Upper lobe of left lung (tissue), 6 donors: Measurements from ENCODE around the gene PLD2. TPM values are rescaled to one million over a fixed set of nuclear protein-coding genes. Genes with fewer than 3 reads are reported as not detected.

ENCODE experiments used
- ATAC-seq, 2 donors: fragments of 200-7000 bp; cut with Tn5 transposase; one replicate each; pipeline ENCODE4 v1.9.1; 2022; ENCODE audit warnings: mild to moderate bottlenecking in 2 of 2, moderate library complexity in 2 of 2; ENCODE audit not compliant: low FRiP score in 2 of 2
- DNase-seq, 2 donors: peaks; one replicate each; pipeline ENCODE4 v3.0.0-alpha.2; 2019 to 2020
- H3K27ac ChIP-seq, 4 donors: fragments of 200-600 bp; sonication (generic); one replicate each; pipeline ENCODE4 v1.5.1; 2016 to 2019
- H3K27me3 ChIP-seq, 4 donors: fragments of 200-600 bp; sonication (generic); one replicate each; pipeline ENCODE4 v1.5.1; 2017 to 2019
- H3K36me3 ChIP-seq, 4 donors: fragments of 200-600 bp; sonication (generic); one replicate each; pipeline ENCODE4 v1.5.1; 2016 to 2019
- H3K4me1 ChIP-seq, 4 donors: fragments of 200-600 bp; sonication (generic); one replicate each; pipeline ENCODE4 v1.5.1; 2018 to 2019
- H3K4me3 ChIP-seq, 4 donors: fragments of 200-600 bp; sonication (generic); one replicate each; pipeline ENCODE4 v1.5.1; 2017 to 2019; ENCODE audit warnings: mild to moderate bottlenecking in 2 of 4, moderate library complexity in 1 of 4
- H3K9me3 ChIP-seq, 4 donors: fragments of 200-600 bp; sonication (generic); one replicate each; pipeline ENCODE4 v1.5.1; 2018 to 2019
- EP300 ChIP-seq, 4 donors: sonication (generic); formaldehyde crosslinking; IDR thresholded peaks; one replicate each; pipeline ENCODE4 v1.5.1; 2017; ENCODE audit warnings: antibody characterized with exemption in 4 of 4, control low read depth in 2 of 4
- POLR2A ChIP-seq, 4 donors: fragments of 450-650 bp; IDR thresholded peaks; one replicate each; pipeline ENCODE4 v1.5.1; 2016 to 2017; ENCODE audit warnings: antibody characterized with exemption in 4 of 4, mild to moderate bottlenecking in 2 of 4
- POLR2AphosphoS5 ChIP-seq, 2 donors: sonication (generic); formaldehyde crosslinking; IDR thresholded peaks; one replicate each; pipeline ENCODE4 v1.5.1; 2017; ENCODE audit warnings: antibody characterized with exemption in 2 of 2
- WGBS, 2 donors: methylation state at CpG; one replicate each; pipeline ENCODE4 v1.1.5; 2017 to 2018; 5-methylcytosine and 5-hydroxymethylcytosine counted together
- total RNA-seq, 6 donors: library from RNA; depleted of rRNA in 4 of 6; stranded (reverse); fragments of >200 nt in 4 of 6; gene quantifications; one replicate each; pipeline versions ENCODE4 v1.1.0 to v1.2.1, GENCODE V29; 2016 to 2021
- TF ChIP-seq, protein P1 (sequence below), 6 experiments: fragments of 450-650 bp in 4 of 6; fragments of 200-600 bp in 2 of 6; sonication (generic) in 2 of 6; IDR thresholded peaks; one replicate each; pipeline ENCODE4 v1.5.1; 2016 to 2019; ENCODE audit warnings: antibody characterized with exemption in 6 of 6
- donor health status: DM: no; HTN: no; CAD: no; lungs with moderate emphysema.
- donor health status: DM: no; HTN: yes; CAD: no; lungs with severe emphysema.

PLD2 gene
- total RNA-seq, 6 donors from 2014 or later = 15.0 to 51.3 (median 37.6) TPM

DNA sequence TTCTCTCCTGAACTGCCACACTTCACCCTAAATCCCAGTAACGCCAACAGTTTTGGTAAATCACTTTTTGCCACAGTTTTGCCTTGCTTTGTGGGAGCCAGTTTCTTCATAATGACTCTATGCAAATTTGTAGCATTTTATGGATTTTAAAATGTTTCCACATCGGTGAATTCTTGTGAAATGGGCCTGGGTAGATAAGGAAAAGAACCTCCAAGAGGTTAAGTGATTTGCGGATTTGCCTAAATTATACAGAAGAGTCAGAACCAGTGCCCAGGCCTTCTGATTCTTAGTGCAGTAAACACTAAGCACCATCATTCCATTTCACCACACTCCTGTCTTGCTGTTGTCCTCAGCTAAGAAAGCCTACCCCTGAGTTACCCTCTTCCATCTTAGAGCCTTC, 44.1 kb downstream of the PLD2 start:
- TF ChIP-seq EP300 (IDR thresholded peaks at IDR 0.05) = no peak
- no peak for TF ChIP-seq POLR2A (IDR thresholded peaks at IDR 0.05)
- no peak for TF ChIP-seq POLR2AphosphoS5 (IDR thresholded peaks at IDR 0.05)
- TF ChIP-seq, protein P1, sequence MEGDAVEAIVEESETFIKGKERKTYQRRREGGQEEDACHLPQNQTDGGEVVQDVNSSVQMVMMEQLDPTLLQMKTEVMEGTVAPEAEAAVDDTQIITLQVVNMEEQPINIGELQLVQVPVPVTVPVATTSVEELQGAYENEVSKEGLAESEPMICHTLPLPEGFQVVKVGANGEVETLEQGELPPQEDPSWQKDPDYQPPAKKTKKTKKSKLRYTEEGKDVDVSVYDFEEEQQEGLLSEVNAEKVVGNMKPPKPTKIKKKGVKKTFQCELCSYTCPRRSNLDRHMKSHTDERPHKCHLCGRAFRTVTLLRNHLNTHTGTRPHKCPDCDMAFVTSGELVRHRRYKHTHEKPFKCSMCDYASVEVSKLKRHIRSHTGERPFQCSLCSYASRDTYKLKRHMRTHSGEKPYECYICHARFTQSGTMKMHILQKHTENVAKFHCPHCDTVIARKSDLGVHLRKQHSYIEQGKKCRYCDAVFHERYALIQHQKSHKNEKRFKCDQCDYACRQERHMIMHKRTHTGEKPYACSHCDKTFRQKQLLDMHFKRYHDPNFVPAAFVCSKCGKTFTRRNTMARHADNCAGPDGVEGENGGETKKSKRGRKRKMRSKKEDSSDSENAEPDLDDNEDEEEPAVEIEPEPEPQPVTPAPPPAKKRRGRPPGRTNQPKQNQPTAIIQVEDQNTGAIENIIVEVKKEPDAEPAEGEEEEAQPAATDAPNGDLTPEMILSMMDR (IDR thresholded peaks at IDR 0.05) = no peak
- Histone ChIP-seq H3K27ac (peak overlapping the region in 2 of 4 donors; percentile 64 to 72), H3K27me3 (no peaks in the 10 kb centered on the region), H3K4me1 (peaks cover 41 to 54% (median 46%) of the 10 kb centered on the region in 4 donors), H3K9me3 (no peaks in the 10 kb centered on the region), H3K4me3 (no peak overlapping the region), H3K36me3 (no peaks in the 10 kb centered on the region)
- no peak for ATAC-seq
- no peak for DNase-seq
- WGBS, 2 donors = 68 to 87% methylated on average over 3 of the region's 3 CpGs

DNA sequence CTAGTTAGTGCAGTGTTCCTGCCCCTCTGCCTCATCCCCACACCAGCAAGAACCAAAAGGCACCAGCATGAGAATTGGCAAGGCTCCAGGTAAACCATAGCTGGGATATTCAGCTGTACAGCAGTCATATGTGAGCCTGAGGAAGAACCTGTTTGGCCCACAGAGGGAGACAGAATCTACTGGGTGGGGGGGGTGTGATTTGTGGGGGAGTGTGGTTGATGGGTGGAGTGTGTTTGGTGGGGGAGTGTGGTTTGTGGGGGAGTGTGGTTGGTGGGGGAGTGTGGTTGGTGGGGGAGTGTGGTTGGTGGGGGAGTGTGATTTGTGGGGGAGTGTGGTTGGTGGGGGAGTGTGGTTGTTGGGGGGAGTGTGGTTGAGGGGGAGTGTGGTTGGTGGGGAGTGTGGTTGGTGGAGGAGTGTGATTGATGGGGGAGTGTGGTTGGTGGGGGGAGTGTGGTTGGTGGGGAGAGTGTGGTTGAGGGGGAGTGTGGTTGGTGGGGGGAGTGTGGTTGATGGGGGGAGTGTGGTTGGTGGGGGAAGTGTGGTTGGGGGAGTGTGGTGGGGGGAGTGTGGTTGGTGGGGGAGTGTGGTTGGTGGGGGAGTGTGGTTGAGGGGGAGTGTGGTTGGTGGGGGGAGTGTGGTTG, 45.7 kb downstream of the PLD2 start:
- Histone ChIP-seq H3K27ac (peak overlapping the region in 1 of 4 donors; percentile 35), H3K4me1 (peaks cover 49 to 62% (median 55%) of the 10 kb centered on the region in 4 donors), H3K36me3 (no peaks in the 10 kb centered on the region), H3K4me3 (no peak overlapping the region), H3K9me3 (no peaks in the 10 kb centered on the region), H3K27me3 (no peaks in the 10 kb centered on the region)
- ATAC-seq = no peak
- TF ChIP-seq POLR2AphosphoS5 (IDR thresholded peaks at IDR 0.05) (no peak), EP300 (IDR thresholded peaks at IDR 0.05) (no peak), POLR2A (IDR thresholded peaks at IDR 0.05) (no peak)
- TF ChIP-seq, protein P1 (IDR thresholded peaks at IDR 0.05) = no peak
- no peak for DNase-seq

DNA sequence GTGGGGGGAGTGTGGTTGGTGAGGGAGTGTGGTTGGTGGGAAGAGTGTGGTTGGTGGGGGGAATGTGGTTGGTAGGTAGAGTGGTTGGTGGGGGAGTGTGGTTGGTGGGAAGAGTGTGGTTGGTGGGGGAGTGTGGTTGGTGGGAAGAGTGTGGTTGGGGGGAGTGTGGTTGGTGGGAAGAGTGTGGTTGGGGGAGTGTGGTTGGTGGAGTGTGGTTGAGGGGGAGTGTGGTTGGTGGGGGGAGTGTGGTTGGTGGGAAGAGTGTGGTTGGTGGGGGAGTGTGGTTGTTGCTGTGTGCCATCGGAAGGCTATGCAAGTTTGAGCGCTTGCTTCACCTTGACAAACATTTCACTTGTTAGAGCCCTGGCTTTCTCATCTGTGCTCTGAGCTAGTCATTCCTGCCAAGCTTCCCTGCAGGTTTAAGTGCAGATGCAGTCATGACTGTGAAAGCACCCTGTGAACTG, 46.3 kb downstream of the PLD2 start:
- Histone ChIP-seq H3K27ac (peak overlapping the region in 2 of 4 donors; percentile 51 to 74), H3K27me3 (no peaks in the 10 kb centered on the region), H3K4me1 (peaks cover 53 to 67% (median 59%) of the 10 kb centered on the region in 4 donors), H3K4me3 (no peak overlapping the region), H3K36me3 (no peaks in the 10 kb centered on the region), H3K9me3 (no peaks in the 10 kb centered on the region)
- 53 to 56% methylated on average over 2 of the region's 2 CpGs for WGBS, 2 donors
- no peak for DNase-seq
- no peak for ATAC-seq
- TF ChIP-seq POLR2A (IDR thresholded peaks at IDR 0.05) (no peak), EP300 (IDR thresholded peaks at IDR 0.05) (no peak), POLR2AphosphoS5 (IDR thresholded peaks at IDR 0.05) (no peak)
- TF ChIP-seq, protein P1 (IDR thresholded peaks at IDR 0.05) = no peak

DNA sequence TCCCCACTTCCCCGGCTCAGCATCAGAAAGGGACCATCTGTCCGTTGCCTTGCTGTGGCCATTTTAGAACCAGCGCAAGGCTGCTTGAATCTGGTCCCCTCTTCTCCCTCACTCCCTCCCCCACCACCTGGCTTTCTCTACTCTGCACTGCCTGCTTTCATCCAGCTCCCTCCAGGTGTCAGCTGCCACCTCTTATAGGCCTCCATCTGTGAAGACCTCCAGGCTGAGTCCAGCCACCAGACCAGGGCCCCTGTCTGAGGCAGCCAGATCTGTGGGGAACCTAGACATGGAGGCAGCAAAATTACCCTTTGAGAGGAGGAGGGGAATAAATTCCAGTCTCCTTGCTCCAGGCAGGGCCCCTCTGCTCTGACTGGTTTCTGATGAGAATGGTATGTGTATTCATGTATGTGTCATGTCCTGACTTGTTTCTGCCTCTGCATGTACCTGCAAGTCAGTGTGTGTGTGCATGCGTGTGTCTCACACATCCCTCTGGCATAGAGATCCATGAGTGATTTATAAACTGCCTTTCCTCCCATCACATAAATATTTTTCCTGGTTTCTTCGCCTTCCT, 47.2 kb downstream of the PLD2 start:
- H3K4me3 ChIP-seq = no peak overlapping the region
- no peaks in the 10 kb centered on the region for H3K27me3 ChIP-seq
- no peaks in the 10 kb centered on the region for H3K36me3 ChIP-seq
- H3K9me3 ChIP-seq = no peaks in the 10 kb centered on the region
- 62 to 68% methylated on average over 5 of the region's 5 CpGs for WGBS, 2 donors
- peak overlapping the region; percentile 51 to 74 (median 56) for H3K27ac ChIP-seq
- peaks cover 56 to 70% (median 61%) of the 10 kb centered on the region in 4 donors for H3K4me1 ChIP-seq
- DNase-seq = no peak
- TF ChIP-seq POLR2AphosphoS5 (IDR thresholded peaks at IDR 0.05) (no peak), EP300 (IDR thresholded peaks at IDR 0.05) (no peak), POLR2A (IDR thresholded peaks at IDR 0.05) (no peak)
- TF ChIP-seq, protein P1 (IDR thresholded peaks at IDR 0.05) = no peak
- ATAC-seq = no peak
